Tibial artery (tissue), 4 donors: ENCODE data around the gene CADPS2.

Experiments used
- DNase-seq, 2 donors: peaks; one replicate each; pipeline ENCODE4 v3.0.0-alpha.2; 2019
- H3K27ac ChIP-seq, 2 donors: fragments of 200-600 bp; sonication (generic) in 1 of 2; 1 replicate in 1 of 2; 2 replicates in 1 of 2; pipeline ENCODE4 v1.5.1; 2018 to 2019; ENCODE audit warnings: mild to moderate bottlenecking in 1 of 2
- H3K27me3 ChIP-seq, 2 donors: fragments of 200-600 bp; sonication (generic) in 1 of 2; one replicate each; pipeline versions ENCODE4 v1.5.1 to v1.6.0; 2016 to 2019
- H3K36me3 ChIP-seq, 3 donors: fragments of 200-600 bp; sonication (generic) in 2 of 3; one replicate each; pipeline ENCODE4 v1.5.1; 2016 to 2019; ENCODE audit warnings: mild to moderate bottlenecking in 2 of 3
- H3K4me1 ChIP-seq, 4 donors: fragments of 200-600 bp; sonication (generic) in 2 of 4; 1 replicate in 3 of 4; 2 replicates in 1 of 4; pipeline ENCODE4 v1.5.1; 2016 to 2019
- H3K4me3 ChIP-seq, 2 donors: fragments of 200-600 bp; sonication (generic) in 1 of 2; 1 replicate in 1 of 2; 2 replicates in 1 of 2; pipeline ENCODE4 v1.5.1; 2018 to 2019; ENCODE audit warnings: mild to moderate bottlenecking in 2 of 2
- H3K9me3 ChIP-seq, 3 donors: fragments of 200-600 bp; sonication (generic) in 1 of 3; one replicate each; pipeline ENCODE4 v1.5.1; 2016 to 2019
- CTCF ChIP-seq, 2 experiments: fragments of 200-600 bp in 1 of 2; fragments of 450-650 bp in 1 of 2; IDR thresholded peaks; one replicate each; pipeline ENCODE4 v1.5.1; 2017 to 2019; ENCODE audit warnings: antibody characterized with exemption in 2 of 2, mild to moderate bottlenecking in 1 of 2, moderate library complexity in 1 of 2
- intact Hi-C: fragments of 100-400 bp; cut with DNase I; formaldehyde crosslinking; loops from one replicate; pipeline ENCODE4 v1.15.0; 2023; ENCODE audit warnings: low total_unique reads

The CADPS2 gene

GRCh38 chr7:122518488-122518887 lies 367.8 kb downstream of the CADPS2 start:
- no peaks in the 10 kb centered on the region for H3K27me3 ChIP-seq
- no peaks in the 10 kb centered on the region for H3K9me3 ChIP-seq
- intact Hi-C loops: no loop called here
- no peaks in the 10 kb centered on the region for H3K36me3 ChIP-seq
- no peaks in the 10 kb centered on the region for H3K4me1 ChIP-seq
- H3K4me3 ChIP-seq: no peak overlapping the region
- H3K27ac ChIP-seq: no peak overlapping the region
- TF ChIP-seq CTCF (IDR thresholded peaks at IDR 0.05): no peak
- no peak for DNase-seq

GRCh38 chr7:122517576-122517975 lies 368.7 kb downstream of the CADPS2 start:
- intact Hi-C loops: no loop called here
- H3K27ac ChIP-seq: no peak overlapping the region
- TF ChIP-seq CTCF (IDR thresholded peaks at IDR 0.05): no peak

GRCh38 chr7:122515404-122515803 lies 370.9 kb downstream of the CADPS2 start:
- intact Hi-C loops: no loop called here
- Histone ChIP-seq H3K4me1 (no peaks in the 10 kb centered on the region), H3K27me3 (no peaks in the 10 kb centered on the region), H3K9me3 (no peaks in the 10 kb centered on the region), H3K4me3 (no peak overlapping the region), H3K27ac (no peak overlapping the region), H3K36me3 (no peaks in the 10 kb centered on the region)
- no peak for DNase-seq
- TF ChIP-seq CTCF (IDR thresholded peaks at IDR 0.05): no peak

More at GRCh38 chr7:122517576-122517975, 368.7 kb downstream of the CADPS2 start:
- no peak for DNase-seq
- H3K4me3 ChIP-seq: no peak overlapping the region
- no peaks in the 10 kb centered on the region for H3K4me1 ChIP-seq
- no peaks in the 10 kb centered on the region for H3K27me3 ChIP-seq
- H3K36me3 ChIP-seq: no peaks in the 10 kb centered on the region
- H3K9me3 ChIP-seq: no peaks in the 10 kb centered on the region

GRCh38 chr7:122511268-122511667 lies 375.0 kb downstream of the CADPS2 start:
- H3K9me3 ChIP-seq: no peaks in the 10 kb centered on the region
- intact Hi-C loops: no loop called here
- no peak for DNase-seq
- H3K4me1 ChIP-seq: no peaks in the 10 kb centered on the region
- H3K27ac ChIP-seq: no peak overlapping the region
- no peak for TF ChIP-seq CTCF (IDR thresholded peaks at IDR 0.05)
- H3K27me3 ChIP-seq: no peaks in the 10 kb centered on the region
- no peak overlapping the region for H3K4me3 ChIP-seq
- H3K36me3 ChIP-seq: no peaks in the 10 kb centered on the region

DNA sequence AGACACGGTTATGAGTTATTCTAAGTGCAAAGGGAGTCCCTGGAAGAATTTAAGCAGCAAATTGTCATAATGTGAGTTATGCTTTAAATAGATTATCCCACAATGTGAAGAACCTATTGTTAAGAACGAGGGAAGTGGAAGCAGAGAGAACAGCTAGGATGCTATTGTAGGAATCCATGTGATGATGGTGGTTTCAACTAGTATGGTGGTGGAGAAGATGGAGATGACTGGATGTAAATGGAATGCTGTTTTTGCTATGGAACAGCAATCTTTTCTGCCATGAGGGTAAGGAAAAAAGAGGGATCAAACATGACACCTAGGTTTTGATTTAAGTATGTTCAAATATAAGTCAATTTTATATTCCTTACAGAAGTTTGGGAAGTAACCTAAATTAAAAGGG lies 378.7 kb downstream of the CADPS2 start:
- no peak for TF ChIP-seq CTCF (IDR thresholded peaks at IDR 0.05)
- intact Hi-C loops: no loop called here
- no peaks in the 10 kb centered on the region for H3K36me3 ChIP-seq
- H3K27me3 ChIP-seq: no peaks in the 10 kb centered on the region
- no peaks in the 10 kb centered on the region for H3K4me1 ChIP-seq
- no peak for DNase-seq
- no peaks in the 10 kb centered on the region for H3K9me3 ChIP-seq
- H3K27ac ChIP-seq: no peak overlapping the region
- no peak overlapping the region for H3K4me3 ChIP-seq

DNA sequence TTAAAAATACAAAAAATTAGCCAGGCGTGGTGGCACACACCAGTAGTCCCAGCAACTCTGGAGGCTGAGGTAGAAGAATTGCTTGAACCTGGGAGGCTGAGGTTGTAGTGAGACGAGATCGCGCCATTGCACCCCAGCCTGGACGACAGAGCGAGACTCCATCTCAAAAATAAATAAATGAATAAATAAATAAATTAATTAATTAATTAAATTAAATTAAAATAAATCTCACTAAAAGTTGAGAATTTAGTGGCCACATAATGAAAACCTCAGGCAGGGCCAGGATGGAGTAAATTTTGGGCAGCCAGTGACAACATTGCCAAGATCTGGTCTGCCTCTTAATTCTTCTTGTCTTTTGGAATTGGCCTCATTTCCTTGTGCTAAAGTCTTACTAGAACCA lies 394.3 kb downstream of the CADPS2 start:
- intact Hi-C loops: no loop called here
- Histone ChIP-seq H3K9me3 (no peaks in the 10 kb centered on the region), H3K27me3 (no peaks in the 10 kb centered on the region), H3K4me1 (no peaks in the 10 kb centered on the region), H3K27ac (no peak overlapping the region), H3K4me3 (no peak overlapping the region), H3K36me3 (no peaks in the 10 kb centered on the region)
- DNase-seq: no peak
- TF ChIP-seq CTCF (IDR thresholded peaks at IDR 0.05): no peak
